Measurements from ENCODE around the gene KRCC1.

DNA sequence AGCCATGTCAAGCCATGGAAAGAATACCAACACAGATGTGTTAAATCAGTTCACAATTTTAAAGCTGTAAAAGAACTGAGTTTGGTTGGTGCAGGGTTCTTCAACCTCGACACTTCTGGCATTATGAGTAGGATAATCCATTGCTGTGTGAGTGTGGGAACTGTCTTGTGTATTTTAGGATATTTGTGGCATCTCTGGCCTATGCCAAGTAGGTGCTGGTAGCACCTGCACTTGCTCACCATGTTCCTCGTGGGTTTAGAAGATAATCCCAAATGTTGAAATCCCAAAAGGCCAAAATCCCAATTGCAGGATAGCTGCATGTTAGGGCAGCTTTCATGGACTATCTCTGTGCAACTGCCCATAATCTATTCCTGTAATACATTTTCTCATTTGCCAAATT is 3.8 kb downstream of the KRCC1 start:
- TF ChIP-seq, protein P1, sequence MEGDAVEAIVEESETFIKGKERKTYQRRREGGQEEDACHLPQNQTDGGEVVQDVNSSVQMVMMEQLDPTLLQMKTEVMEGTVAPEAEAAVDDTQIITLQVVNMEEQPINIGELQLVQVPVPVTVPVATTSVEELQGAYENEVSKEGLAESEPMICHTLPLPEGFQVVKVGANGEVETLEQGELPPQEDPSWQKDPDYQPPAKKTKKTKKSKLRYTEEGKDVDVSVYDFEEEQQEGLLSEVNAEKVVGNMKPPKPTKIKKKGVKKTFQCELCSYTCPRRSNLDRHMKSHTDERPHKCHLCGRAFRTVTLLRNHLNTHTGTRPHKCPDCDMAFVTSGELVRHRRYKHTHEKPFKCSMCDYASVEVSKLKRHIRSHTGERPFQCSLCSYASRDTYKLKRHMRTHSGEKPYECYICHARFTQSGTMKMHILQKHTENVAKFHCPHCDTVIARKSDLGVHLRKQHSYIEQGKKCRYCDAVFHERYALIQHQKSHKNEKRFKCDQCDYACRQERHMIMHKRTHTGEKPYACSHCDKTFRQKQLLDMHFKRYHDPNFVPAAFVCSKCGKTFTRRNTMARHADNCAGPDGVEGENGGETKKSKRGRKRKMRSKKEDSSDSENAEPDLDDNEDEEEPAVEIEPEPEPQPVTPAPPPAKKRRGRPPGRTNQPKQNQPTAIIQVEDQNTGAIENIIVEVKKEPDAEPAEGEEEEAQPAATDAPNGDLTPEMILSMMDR (IDR thresholded peaks at IDR 0.05; ENCODE audit: low read depth, low read length, poor library complexity, severe bottlenecking): no peak
- TF ChIP-seq EZH2phosphoT487 (IDR thresholded peaks at IDR 0.05; ENCODE audit: borderline replicate concordance, low read length): no peak
